ENCODE data around the gene SH2D3A.
A peak's percentile ranks its signal among the peaks of the same experiment; 100 is the strongest.

The SH2D3A gene

DNA sequence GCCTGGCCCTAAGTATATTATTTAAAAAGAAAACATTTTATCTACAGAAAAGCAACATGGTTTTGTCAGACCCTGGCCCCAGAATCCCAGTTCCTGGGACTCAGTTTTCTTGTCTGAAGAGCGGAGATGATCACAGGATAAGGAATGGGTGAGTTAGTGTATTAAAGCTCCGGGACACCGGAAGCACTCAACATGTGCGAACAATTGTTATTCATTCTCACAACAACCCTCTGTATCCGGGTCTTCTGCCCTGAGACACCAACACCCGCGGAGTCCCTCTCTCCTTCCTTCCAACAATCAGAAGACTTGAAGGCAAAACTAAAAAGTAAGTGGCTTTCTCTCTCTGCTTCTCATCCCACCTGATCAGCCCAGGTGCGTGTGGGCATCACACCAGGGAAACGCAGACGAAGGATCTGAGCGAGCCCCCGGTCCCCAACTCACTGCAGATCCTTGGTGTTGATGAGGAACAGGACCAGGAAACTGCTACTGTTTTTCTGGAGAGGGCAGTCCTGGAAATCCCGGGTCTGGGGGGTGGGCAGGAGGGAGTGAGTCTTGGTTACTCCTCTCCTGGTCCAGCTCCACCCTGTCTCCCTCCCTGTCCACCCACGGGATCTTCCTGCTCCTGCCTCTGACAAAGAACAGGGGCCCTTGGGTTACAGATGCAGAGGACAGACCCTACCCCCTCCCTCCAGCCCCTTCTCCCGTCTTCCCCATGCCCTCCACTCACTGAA lies 31.9 kb downstream of the SH2D3A start:
- DNase-seq (ENCODE audit: low read depth), result no peak
- TF ChIP-seq, protein P1, sequence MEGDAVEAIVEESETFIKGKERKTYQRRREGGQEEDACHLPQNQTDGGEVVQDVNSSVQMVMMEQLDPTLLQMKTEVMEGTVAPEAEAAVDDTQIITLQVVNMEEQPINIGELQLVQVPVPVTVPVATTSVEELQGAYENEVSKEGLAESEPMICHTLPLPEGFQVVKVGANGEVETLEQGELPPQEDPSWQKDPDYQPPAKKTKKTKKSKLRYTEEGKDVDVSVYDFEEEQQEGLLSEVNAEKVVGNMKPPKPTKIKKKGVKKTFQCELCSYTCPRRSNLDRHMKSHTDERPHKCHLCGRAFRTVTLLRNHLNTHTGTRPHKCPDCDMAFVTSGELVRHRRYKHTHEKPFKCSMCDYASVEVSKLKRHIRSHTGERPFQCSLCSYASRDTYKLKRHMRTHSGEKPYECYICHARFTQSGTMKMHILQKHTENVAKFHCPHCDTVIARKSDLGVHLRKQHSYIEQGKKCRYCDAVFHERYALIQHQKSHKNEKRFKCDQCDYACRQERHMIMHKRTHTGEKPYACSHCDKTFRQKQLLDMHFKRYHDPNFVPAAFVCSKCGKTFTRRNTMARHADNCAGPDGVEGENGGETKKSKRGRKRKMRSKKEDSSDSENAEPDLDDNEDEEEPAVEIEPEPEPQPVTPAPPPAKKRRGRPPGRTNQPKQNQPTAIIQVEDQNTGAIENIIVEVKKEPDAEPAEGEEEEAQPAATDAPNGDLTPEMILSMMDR (IDR thresholded peaks at IDR 0.05; ENCODE audit: control insufficient read depth, insufficient read depth, low read depth, low read length, missing control alignments), result no peak
- H3K4me3 ChIP-seq (ENCODE audit: control insufficient read depth, low read depth, low read length), result no peak overlapping the region

DNA sequence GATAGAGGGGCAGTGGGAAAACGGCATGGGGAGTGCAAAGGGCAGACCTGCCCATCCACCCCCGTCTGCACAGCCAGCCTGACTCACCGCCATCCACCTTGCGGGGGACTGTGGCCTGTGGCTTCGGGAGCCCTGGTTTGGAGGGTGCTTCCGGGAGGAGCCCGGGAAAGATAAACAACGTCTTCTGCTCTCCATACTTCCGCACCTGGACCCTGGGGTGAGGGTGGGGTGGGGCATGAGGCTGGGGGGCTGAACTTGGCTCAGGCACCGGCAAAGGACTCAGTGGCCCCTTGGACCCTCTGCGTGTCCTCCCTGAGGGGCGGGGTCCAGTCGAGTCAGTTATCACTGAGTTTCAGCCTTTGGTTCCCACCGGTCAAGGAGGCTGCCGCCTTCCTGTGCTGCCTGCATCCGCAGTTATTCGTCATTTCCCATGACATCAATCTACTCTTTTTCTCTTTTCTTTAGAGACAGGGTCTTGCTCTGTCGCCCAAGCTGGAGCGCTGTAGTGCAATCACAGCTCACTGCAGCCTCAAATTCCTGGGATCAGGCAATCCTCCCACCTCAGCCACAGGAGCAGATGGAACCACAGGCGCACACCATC lies 33.0 kb downstream of the SH2D3A start:
- TF ChIP-seq, protein P1 (IDR thresholded peaks at IDR 0.05; ENCODE audit: control insufficient read depth, insufficient read depth, low read depth, low read length, missing control alignments), result no peak
- H3K4me3 ChIP-seq (ENCODE audit: control insufficient read depth, low read depth, low read length), result no peak overlapping the region
- DNase-seq (ENCODE audit: low read depth), result no peak

DNA sequence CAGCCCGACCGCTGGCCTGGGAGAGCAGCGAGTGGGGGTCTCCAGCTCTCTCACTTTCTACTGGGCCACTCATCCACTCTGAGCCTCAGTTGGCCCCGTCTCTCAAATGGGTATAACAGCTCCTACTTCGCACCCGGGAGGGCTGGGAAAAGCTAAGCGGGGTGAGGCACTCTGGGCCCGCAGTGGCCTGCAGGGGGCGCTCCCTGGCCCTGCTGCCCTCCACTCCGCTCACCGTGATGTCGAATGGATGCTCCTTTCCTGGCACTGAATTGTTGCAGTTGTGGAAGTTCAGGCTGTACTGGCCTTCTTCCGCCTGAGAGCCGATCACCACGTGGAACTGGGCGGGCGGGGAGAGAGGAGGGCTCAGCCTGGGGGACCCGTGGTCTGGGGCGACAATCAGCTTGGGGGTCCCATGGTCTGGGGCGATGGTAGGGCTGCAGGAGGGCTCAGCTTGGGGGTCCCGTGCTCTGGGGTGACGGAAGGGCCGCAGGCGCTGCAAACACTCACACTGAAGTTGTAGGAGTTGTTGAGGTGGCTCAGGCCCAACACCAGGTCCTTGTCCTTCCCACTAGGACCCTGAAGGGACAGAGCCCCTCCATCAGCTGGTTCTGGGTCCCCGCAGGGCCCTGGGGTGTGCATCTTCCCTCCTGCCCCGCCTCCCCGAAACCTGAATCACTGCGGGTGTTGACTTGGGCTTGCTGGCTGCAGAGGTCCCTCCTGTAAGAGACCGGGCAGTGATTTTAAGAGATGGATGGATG lies 33.7 kb downstream of the SH2D3A start:
- H3K4me3 ChIP-seq (ENCODE audit: control insufficient read depth, low read depth, low read length), result no peak overlapping the region
- TF ChIP-seq, protein P1 (IDR thresholded peaks at IDR 0.05; ENCODE audit: control insufficient read depth, insufficient read depth, low read depth, low read length, missing control alignments), result peak; percentile 26
- DNase-seq (ENCODE audit: low read depth), result no peak

DNA sequence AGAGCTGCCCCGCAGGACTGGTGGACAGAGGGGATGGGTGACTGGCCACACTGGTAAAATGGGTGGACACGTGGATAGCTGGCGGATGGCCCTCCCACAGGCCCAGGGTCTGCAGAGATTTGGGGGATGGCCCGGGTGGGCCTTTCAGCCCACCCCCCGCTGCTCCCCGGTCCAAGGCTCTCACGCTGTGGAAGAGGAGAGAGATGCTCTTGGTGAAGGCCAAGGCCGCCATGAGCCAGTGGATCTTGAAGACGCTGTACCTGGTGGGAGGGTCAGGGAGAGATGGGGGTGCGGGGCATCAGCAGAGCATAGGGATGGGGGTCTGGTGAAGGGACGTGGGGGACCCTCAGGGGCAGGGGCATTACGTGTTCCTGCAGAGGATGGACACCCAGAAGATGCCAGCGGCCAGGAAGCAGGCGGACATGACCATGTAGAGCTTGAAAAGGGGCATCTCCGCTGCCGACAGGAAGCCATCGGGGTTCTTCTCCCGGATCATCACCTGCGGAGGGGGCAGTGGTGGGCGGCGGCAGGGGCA lies 34.4 kb downstream of the SH2D3A start:
- no peak for DNase-seq (ENCODE audit: low read depth)
- H3K4me3 ChIP-seq (ENCODE audit: control insufficient read depth, low read depth, low read length), result no peak overlapping the region
- TF ChIP-seq, protein P1 (IDR thresholded peaks at IDR 0.05; ENCODE audit: control insufficient read depth, insufficient read depth, low read depth, low read length, missing control alignments), result no peak

DNA sequence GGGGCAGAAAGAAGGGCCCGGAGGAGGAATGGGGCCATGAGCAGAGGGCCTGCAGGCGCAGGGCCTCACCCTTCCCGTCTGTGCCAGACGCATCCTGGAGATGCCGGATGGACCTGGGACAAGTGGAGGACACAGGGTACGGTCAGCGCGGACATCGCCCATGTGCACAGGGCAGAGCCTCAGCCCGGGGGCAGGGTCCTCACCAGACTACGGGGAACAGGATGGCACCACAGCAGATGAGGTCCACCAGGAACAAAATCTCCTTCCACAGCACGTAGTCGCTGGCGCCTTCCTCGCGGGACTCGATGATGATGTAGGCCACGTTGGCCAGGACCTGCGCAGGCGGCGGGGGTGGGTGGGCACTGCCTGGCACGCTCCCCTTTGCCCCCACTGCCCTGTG lies 35.4 kb downstream of the SH2D3A start:
- no peak for DNase-seq (ENCODE audit: low read depth)
- TF ChIP-seq, protein P1 (IDR thresholded peaks at IDR 0.05; ENCODE audit: control insufficient read depth, insufficient read depth, low read depth, low read length, missing control alignments), result no peak
- no peak overlapping the region for H3K4me3 ChIP-seq (ENCODE audit: control insufficient read depth, low read depth, low read length)

DNA sequence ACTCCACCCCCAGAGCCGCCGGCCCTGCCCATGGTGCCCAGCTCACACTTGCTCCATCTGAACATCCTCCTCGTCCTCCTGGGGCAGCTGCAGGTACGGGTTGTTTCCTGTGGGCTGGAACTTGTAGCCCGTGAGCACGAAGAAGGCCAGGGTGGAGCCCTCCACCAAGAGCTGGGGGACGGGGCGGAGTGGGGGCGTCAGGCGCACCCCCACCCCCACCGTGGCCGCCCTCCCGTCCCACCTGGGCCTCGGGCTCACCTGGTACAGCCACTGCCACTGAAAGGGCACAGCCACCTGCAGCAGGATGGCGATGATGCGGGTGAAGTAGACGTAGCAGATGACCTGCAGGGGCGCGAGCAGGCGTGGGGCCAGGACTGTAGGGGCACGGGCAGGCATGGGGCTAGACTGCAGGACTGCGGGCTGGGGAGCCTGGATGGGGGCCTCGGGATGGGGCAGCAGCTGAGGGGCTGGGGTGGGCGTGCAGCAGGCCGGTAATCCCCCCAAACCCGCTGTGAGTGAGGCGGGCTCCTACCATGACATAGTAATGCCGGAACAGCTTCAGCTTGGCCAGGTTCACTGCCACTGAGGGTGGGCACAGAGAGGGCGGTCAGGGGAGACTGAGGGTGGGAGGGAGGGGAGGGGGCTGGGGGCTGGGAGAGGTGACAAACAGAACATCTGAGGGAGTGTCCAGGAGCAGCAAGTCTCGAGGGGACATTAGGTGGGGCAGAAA lies 36.1 kb downstream of the SH2D3A start:
- no peak for DNase-seq (ENCODE audit: low read depth)
- H3K4me3 ChIP-seq (ENCODE audit: control insufficient read depth, low read depth, low read length), result no peak overlapping the region
- TF ChIP-seq, protein P1 (IDR thresholded peaks at IDR 0.05; ENCODE audit: control insufficient read depth, insufficient read depth, low read depth, low read length, missing control alignments), result no peak
